Suppressor macrophage treated with lipopolysaccharide for 4 hours (primary cell): ENCODE data around the gene COLQ.

Experiments
- DNase-seq: peaks from one replicate; pipeline ENCODE4 v3.0.0-alpha.2; 2020

Gene COLQ

DNA sequence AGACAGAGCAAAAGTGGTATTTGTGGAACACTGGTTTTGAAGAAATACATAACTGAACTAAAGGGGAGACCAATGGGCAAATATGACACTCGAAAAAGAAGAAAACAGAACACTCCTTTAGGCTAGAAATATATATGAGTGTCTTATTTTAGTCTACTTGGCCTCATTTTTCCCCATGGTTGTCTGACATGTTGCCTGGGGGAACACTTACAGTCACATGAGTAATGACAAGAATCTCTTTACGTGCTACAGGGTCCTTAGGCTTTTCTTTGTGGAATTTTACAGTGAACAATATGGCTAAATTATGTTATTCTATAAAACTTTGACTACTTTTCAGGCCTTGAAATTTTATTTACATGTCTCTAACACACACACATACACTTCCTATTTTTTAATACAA, 111.7 kb downstream of the COLQ start:
- no peak for DNase-seq

DNA sequence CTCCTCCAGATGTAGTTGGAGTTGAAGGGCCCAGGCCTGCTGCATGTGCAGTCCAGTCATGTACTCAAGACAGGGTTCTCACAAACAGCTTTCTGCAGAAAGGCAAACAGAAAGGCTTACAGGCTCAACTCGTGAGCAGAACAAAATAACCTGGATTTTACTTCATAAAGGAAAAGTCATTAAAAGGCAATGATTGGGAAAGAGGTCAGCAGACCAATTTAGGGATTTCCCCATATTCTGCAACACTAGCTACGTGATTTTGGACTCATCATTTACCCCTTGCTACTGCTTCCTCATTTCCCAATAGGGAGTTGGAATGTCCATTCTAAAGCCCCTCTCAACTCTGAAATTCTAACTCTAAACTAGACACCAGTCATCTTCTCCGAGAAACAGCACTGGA, 112.3 kb downstream of the COLQ start:
- DNase-seq = peak; percentile 95

DNA sequence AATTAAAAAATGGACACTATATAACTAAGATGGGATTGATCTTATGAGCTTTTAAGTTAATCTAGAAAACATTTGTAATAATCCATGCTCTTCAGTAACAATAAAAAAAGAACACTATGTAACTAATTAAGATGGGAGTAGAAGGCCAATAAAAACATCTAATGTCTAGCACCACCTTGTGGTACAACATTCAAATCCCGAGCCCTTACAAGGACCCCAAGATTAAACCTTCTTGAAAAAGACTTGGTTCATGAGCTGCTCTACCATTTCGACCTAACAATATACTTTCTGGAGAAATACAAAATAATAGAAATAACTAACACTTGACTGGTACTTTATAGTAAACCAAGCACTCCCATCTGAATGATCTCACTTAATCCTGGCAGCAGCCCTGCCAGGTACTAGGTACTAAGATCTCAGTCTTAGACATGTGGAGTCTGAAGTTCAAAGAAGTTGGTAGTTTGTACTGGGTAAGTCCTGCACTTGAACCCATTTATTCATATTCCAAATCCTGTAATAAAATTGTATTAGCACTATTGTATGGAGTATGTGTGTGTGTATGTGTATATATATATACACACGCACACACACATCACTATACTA, 116.0 kb downstream of the COLQ start:
- peak; percentile 60 for DNase-seq

DNA sequence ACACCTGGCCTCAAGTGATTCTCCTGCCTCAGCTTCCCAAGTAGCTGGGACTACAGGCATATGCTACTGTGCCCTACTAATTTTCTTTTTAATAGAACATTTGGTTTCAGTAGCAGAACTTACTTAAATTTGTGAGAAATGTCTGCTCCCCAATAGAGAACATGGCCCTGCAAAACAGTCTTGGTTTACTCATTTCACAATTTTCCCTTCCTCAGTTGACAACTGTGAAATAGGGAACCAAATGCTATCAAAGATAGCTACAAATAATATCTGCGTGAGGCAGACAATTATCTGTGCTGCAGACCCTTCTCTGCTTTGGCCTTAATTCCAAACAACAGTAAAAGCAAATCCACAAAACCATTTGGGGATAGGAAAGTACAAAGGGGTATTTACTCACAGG, 116.7 kb downstream of the COLQ start:
- peak; percentile 33 for DNase-seq

DNA sequence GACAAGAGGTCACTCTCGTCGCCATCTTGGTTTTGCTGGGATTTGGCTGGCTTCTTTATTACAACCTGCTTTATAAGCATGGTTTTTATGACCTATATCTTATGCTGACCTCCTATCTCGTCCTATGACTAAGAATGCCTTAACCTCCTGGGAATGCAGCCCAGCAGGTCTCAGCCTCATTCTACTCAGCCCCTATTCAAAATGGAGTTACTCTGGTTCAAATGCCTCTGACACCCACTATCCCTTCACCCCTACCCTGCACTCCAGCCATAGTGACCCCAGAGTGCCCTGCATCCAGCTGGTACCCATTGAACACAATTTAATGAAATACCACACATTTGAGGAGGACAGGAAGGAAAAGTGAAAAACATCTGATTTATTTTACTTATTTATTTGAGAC, 117.5 kb downstream of the COLQ start:
- no peak for DNase-seq

DNA sequence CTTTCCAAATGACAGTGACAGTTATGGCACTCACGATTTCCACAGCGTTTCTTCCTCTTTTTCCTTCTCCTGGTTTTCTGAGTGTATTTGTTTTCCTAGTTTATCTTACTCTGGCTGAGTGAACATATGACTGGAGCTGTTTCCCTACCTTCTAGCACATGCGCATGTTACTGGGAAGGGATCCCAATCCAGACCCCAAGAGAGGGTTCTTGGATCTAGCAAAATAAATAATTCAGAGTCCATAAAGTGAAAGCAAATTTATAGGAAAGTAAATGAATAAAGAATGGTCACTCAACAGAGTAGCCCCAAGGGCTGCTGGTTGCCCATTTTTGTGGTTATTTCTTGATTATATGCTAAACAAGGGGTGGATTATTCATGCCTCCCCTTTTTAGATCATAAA, 118.0 kb downstream of the COLQ start:
- DNase-seq = no peak

DNA sequence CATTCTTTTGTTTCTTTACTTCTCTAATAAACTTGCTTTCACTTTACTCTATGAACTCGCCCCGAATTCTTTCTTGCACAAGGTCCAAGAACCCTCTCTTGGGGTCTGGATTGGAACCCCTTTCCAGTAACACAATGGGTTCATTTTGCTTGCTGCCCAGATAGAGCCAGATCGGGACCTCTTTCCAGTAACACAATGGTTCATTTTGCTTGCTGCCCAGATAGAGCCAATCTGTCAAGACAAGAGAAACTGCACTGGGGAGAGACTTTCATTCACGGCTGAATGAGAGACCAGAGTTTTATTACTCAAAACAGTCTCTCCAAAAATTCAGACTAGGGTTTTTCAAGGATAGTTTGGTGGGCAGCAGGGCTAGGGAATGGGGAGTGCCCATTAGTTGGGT, 119.6 kb downstream of the COLQ start:
- no peak for DNase-seq
